ENCODE measurements around the gene RGSL1.

The RGSL1 gene

DNA sequence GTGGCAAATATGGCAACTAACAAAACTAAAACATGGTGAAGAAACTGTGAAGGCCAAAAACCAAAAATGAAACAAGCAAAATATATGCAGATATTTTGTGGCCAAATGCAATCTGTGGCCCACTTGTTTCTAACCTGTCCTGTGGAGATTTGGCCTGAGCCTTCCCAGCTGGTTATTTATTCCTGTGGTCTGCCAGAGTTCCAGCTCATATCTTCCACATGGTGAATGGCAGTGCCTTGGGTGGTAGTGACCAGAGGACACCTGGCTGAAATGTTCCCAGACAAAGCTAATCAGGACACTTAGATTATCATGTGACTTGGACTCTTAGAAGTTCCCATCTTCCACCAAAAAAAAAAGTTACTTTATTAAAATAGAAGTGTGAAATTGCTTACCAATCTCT lies 99.4 kb downstream of the RGSL1 start:
- DNase-seq (ENCODE audit: low spot score), result no peak

DNA sequence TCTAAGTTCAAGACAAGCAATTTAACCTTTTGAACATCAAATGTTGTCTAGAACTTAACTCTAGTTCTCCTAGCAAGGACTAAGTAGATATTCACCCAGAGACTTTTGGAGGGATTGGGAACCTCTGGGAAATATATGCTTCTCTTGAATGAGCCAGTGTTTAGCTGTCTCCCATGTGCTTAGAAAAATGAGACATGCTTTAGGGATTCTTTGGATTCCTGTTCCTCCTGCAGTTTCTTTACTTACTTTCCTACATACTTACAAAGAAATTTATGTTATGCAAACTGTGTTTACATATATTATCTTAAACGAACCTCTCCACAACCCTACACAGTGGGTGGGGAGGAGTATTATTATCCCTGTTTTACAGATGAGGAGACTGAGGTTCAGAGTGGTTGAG lies 99.9 kb downstream of the RGSL1 start:
- no peak for DNase-seq (ENCODE audit: low spot score)

DNA sequence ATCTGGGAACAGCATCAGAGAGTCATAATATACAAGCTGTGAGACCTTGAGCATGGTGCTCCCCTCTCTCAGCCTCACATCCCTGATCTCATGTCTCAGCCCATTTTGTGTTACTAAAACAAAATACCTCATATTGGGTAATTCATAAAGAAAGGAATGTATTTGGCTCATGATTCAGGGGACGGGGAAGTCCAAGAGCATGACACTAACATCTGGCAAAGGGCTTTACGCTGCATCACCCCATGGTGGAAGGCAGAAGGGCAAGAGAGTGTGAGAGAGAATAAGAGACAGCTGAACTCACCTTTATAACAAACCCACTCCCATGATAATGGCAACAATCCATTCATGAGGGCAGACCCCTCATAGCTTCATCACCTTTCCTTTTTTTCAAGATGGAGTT lies 102.6 kb downstream of the RGSL1 start:
- DNase-seq (ENCODE audit: low spot score), result no peak

DNA sequence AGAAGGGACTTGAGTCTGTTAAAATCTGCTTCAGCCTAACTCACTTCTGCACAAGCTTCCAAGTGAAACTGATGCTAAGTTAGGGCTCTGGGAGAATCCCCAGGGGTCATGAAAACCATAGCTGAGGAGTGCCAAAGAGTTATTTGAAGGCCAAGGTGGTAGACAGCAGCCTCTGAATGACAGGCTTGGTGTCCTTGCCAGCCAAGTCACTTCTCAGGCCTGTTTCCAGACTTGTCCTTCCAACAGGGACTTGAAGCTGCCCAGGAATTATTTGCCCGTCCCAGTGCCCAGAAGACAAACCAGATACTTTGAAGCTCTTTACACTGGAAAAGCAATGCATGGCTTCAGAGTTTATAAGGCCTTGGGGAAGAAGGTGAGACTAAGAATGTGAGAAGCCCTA lies 105.5 kb downstream of the RGSL1 start:
- DNase-seq (ENCODE audit: low spot score), result no peak

DNA sequence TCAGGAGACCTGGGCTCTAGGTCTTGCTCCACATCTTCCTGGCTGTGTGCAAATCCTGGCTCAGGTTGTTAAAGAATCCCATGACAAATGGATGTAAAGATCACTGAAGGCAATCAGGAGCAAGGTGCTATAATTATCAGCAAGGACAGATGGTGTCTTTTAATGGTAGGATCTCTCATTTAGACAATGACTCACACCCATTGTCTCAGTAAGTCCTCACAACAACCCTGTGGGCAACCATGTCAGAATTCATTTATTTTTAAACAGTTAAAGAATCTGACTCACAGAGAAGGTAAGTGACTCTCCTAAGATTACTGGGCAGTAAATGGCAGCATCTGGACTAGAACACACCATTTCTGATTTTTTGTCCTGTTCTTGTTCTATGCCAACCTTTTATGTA lies 106.3 kb downstream of the RGSL1 start:
- DNase-seq (ENCODE audit: low spot score), result no peak

DNA sequence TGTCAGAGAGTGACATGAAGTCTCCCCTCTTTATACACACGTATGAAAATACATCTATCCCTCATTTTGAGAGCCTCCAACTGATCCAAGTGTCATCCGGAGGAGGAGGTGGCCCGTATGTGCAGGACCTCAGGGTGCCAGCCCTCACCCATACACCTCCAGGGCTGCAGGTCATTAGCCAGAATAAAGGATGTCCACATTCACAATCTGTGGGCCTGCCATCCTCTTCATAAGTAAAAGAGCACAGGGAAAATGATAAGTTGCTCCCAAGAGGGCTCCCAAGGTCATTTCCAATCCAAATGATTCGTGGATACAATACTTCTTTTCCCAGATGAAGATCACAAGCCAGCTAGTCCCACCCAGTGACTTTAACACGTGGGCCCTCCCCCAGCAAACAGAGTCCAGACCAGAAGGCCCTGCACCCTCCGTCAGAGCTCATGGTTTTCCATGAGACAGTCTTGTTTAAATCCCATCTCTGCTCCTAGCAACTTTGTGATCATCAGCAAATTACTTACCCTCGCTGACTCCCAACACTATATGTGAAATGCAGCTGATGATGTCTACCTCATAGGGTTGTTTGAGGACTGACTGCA lies 110.5 kb downstream of the RGSL1 start:
- no peak for DNase-seq (ENCODE audit: low spot score)

DNA sequence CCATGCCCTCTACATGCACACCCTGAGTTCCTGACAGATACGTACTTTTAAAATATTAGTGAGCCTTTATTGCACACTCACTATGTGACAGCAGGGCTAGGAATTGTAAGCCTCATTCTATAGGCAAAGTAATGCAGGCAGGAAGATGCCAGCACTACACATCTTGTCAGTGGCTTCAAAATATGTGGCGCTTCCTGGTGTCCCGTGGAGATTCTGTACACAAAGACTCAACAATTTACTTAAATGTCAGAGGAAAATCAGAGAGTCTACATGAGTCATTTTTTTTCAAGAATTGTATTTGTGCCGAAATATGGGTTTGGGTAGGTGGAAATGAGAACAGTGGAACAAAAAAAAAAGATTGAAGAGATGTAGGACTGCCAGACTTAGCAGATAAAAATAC lies 111.5 kb downstream of the RGSL1 start:
- no peak for DNase-seq (ENCODE audit: low spot score)

DNA sequence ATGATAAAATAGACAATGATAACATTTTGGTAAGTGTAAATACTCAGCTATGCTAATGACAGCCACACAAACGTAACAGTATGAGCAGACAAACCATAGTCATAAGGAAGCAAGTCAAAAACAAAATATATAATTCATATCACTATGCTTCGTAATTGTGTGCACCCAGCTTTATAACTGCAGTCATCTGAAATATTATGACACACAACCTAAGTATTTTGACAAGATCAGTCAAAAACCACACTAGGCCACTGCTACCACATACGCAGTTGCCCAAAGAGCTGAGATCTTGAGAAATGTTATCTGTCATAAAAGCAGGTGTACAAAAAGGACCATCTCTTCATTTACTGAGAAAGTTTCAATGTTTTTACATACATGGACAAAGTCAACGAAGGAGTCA lies 113.1 kb downstream of the RGSL1 start:
- DNase-seq (ENCODE audit: low spot score), result no peak

DNA sequence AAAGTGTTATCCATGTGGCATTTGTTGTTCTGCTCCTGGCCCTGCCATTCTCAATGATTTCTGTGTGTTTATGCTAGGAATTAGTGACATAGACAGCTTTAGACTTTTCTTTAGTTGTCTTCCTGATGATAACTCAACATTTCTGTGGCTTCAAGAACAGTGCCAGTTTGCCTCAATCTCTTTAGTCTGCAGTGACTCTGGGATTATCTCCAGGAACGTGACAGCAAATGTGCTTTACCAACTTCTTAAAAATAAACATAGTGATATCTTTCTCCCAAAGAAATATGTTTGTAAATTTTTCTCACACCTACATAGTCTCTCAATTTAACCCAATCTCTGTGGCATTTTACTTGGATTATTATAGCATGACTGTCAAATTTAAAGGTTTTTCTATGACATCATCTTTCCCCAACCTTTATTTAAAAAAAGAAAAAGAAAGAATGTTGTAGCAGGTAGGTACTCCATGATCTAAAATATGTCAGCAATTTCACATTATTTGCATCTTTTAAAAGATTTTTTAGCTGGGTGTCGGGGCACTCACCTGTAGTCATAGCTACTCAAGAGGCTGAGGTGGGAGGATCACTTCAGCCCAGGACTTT lies 114.6 kb downstream of the RGSL1 start:
- DNase-seq (ENCODE audit: low spot score), result no peak

DNA sequence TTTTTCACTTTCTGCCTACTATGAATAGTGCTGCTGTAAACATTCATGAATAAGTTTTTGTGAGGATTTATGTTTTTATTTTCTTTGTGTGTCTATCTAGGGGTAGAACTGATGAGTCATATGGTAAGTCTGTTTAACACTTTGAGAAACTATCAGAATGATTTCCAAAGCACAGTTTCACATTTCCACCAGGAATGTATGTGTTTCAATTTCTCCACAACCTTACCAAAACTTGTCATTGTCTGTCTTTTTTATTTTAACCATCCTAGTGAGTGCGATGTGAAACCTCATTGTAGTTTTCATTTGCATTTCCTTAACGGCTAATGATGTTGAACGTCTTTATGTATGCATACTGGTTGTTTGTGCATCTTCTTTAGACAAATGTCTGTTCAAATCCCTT lies 115.6 kb downstream of the RGSL1 start:
- DNase-seq (ENCODE audit: low spot score), result no peak

DNA sequence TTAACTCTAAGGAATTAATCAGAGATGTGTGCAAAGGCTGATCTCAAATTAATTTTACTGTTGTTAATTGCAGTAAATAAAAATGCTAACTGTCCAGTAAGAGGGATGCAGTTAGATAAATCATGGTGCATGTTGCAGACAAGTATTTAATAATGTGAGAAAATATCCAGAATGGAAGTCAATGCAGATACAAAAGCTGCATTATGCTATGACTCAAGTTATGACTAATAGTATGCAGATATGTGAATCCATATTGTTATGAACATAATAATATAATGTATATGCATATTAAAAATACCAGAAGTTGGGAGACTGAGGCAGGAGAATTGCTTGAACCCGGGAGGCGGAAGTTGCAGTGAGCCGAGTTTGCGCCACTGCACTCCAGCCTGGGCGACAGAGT lies 117.7 kb downstream of the RGSL1 start:
- no peak for DNase-seq (ENCODE audit: low spot score)

DNA sequence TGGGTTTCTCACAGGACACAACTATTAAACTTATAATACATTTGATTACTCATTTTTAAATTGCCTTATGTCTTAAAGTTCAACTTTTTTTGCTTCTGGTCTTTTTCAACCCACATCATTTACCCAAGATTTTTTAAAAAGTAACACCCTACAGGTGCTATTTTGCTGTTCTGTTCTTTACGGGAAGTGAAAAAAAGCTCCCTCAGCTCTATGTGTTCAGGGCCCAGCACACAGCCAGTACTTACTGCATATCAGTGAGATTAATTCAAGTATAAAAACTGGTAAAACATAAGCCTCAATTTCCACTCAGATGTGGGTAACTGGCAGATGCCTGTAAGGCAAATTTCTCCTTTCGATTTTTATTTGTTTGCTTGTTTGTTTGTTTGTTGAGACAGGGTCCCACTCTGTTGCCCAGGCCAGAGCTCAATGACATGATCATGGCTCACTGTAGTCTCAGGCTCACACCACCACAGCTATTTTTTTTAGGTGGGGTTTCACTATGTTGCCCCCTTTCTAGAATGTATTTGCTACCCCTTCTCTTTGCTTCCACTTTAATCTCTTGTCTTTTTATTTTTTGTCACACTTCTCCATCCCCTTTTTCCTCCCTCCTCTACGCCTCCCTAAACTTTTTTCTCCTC lies 118.8 kb downstream of the RGSL1 start:
- no peak for DNase-seq (ENCODE audit: low spot score)

DNA sequence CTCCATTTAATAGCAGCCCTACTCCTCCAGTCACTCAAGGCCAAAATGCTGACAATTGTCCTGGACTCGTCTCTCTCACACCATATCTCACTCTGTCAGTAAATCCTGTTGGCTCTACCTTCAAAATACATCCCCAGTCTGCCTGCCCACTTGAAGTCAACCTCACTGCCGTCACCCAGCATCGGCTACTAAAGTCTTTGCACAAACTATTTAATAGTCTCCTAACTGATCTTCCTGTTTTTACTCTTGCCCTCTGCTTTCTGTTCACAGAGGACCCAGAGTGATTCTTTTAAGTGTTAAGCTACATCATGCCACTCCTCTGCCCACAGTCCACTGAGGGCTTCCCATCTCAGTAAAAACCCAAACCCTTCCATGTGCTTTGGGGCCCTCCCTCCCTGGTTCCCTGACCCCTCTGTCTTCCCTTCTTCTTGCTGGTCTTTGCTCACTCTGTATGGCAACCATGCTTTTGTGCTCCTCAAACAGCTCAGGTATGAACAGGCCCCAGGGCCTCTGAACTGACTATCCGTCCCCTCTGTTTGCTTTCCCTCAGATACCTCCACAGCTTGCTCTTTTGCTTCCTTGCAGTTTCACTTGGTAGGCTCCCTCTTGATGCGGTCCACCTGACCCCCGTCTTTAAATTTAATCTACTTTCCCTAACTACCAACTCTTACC lies 120.1 kb downstream of the RGSL1 start:
- no peak for DNase-seq (ENCODE audit: low spot score)

DNA sequence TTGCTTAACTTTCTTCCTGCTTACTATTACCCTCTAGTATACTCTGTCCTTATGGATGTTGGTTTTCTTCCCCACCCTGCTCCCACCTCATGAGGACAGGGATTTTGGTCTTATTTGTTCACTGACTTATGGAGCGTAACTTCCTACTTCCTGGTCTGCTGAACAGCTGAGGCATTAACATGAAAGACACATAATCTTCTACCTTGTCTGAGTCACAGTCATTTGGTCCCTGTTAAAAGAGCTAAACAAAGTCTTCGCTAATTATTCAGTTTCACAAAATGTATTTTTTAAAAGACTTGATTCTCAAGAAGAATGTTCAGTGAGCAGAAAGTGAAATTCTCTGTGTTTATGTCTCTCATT lies 120.6 kb downstream of the RGSL1 start:
- DNase-seq (ENCODE audit: low spot score), result no peak

DNA sequence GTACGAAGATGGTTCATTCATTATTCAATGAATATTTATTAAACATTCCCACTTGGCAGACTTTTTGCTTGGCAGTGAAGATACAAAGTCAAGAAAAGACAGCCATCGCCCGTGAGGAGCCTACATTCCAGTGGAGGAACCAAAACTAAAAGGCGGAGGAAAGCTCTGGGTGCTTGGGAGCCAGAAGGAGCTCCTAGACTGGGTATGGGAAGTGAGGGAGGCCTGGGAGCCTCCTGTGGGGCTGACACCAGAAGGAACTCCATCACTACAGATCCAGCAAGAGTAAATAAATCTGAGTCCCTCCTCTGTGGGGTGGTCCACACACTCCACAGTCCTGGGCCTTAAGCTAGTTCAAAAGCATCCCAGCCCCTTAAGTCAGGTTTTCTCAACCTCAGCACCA lies 124.2 kb downstream of the RGSL1 start:
- no peak for DNase-seq (ENCODE audit: low spot score)

DNA sequence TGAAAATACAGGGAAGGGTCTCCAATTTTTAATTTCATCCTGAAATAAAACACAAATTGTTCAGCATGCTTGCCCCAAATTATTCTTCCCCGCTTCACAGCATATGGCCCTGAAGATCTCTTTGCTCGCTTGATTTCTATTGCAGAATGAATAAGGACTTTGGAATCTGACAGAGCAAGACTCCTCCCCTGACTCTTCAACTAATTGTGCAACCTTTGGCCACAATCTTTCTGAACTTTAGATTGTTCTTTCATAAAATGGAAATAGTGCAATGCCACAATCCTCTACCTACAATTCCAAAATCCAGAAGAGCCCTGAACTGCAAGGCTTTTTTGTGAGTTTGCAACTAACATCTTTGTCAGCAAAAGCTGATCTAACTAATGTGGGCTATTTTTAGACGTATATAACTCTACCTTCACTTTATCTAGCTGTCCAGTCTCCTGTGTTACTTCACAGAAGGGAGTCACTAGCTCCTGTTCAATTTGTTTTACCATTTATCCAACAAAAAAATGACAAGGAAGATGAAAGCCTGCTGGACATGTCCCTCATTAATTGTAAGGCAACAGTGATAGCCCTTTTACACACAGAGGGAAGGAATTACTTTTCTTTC lies 125.7 kb downstream of the RGSL1 start:
- DNase-seq (ENCODE audit: low spot score), result no peak

DNA sequence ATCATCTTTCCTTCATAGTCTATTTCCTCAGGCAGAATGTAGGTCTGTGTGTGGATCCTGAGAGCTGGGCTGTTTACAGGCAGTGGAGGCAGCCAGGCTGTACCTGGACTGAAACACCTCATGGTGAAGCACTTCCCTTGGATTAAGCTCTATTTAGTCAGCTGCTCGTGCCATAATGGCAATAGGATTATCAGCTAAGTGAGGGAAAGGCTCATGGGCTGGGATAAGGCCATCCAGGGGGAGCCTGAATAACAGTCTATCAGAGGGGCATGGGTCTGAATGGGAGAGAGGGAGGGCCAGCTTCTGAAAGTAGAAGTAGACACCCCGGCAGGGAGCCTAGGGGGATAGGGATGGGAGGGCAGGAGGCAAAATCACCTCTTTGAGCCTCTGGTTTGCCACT lies 130.8 kb downstream of the RGSL1 start:
- DNase-seq (ENCODE audit: low spot score), result no peak

DNA sequence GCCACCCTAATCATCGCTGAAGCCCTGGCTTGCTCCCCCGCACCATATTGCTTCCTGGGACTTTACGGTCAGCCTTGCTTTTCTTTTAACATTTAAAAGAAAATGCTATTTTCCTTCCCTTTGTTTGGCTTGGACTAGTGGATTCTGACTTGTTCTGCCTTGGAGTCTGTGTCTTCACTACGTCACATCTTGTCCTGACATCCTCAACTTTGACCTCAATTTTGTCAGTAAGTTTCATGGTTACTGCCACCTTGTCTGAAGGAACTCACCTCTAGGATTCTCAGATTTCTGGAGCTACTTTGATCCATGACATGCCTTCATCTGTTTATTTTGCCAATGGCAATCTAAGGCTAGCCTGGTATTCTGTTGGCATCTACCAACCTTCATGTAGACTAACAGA lies 134.8 kb downstream of the RGSL1 start:
- DNase-seq (ENCODE audit: low spot score), result no peak

DNA sequence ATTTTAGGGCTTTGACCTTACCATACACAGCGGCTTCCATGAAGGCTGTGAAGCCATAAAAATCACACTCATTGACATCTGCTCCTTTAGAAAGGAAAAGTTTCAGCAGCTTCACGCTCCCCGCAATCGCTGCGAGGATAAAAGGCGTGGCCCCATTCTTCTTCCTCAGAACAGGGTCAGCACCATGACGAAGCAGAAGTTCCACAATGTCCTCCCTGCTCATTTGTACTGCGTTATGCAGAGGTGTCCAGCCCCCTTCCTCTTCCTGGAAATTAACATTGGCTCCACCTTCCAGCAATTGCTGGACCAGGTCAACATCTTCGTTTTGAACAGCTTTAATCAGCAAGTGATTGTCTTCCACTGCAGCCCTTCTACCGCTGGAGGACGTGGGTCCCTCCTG lies 136.4 kb downstream of the RGSL1 start:
- DNase-seq (ENCODE audit: low spot score), result no peak

DNA sequence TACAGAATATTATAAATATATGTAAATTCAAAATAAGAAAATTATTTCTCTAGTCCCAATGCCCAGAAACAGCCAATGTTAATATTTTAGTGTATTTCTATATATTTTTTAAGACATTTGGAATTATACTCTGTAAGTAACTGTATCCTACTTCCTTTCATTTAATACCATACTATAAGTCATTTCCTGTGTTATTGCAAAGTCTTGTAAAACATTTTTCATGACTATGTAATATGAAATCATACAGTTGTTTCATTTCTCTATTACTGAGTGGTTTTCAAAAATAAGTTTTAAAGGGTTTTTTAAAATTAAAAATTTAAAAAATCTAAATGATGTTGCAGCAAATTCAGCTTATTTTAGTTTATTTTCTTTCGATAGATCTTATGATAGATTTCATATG lies 137.1 kb downstream of the RGSL1 start:
- no peak for DNase-seq (ENCODE audit: low spot score)

DNA sequence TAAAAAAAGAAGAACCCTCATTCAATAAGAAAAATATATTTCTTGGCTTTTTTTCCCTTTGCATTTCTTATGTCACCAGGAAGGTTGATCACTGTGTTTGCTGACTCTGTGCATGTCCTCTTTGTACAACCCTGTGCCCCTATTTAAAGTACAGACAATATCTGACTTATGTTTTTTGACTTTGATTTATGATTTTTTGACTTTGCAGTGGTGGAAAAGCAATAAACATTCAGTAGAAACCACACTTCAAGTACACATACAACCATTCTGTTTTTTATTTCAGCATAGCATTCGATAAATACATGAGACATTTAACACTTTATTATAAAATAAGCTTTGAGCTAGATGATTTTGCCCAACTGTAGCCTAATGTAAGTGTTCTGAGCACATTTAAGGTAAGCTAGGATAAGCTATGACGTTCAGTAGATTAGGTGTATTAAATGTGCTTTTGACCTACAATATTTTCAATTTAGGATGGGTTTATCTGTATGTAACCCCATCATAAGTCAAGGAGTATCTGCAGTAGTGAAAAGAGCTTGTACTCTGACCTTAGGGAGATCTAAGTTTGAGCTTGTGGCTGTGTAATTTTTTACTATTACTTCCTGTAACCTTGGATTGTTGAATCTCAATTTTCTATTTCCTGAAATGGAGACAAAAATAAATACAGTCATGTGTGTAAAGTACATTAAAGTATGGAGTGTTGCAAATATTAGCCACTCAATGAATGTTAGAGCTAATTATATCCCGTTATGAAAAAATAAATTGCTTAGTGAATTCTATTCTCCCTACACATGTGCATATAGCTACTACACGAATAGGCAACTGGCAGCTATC lies 137.9 kb downstream of the RGSL1 start:
- no peak for DNase-seq (ENCODE audit: low spot score)

Data from pons (tissue), 1 donor.